ENCODE results near the gene BMPR1A. TPM values are rescaled to one million over a fixed set of nuclear protein-coding genes. Genes with fewer than 3 reads are reported as not detected.

Gene BMPR1A
- total and polyA plus RNA-seq, 4 donors, result 3.8 to 66.2 (median 19.7) TPM

DNA sequence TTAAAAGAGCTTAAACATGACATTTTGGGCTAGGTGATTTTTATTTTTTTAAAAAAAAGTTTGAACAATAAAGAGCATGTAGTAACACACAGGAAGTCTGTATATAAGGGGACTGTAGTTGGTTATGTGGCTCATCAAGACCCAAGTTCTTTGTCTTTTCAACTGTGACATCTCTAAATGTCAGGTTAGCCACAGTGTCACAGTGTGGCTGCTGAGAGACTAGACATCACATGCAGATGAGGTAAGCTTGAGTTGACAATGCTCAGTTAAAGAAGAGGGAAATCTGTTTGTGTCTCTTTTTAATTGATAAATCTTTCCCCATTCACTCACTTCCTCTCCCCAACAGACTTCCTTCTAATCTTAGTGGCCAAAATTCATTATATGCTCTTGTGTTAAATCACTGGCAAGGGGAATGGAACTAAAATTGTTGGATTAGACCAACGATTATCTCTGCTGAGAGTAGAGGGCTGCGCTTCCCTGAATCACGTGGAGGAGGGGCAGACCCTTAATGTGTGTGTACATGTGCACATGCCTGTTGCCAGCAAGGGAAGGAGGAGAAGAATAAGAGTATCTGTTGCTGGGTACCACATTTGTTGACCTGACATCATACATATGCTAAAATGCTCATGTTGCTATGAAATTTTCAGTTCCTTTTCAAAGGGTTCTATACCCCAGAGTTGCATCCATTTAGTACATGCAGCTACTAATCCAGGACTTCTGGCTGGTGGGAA lies 122.7 kb downstream of the BMPR1A start:
- H3K4me3 ChIP-seq, result no peak overlapping the region
- 63 to 67% methylated on average over 3 of the region's 3 CpGs for WGBS, 2 donors
- DNase-seq (no peak), ATAC-seq (ENCODE audit: insufficient read depth, low FRiP score) (no peak)
- H3K9ac ChIP-seq (ENCODE audit: insufficient read depth in 1 of 2, low read length in 2 of 2), result no peak overlapping the region
- H3K36me3 ChIP-seq (ENCODE audit: control insufficient read depth in 4 of 4, insufficient read depth in 4 of 4, low read length in 4 of 4), result peaks cover 0 to 10% (median 2%) of the 10 kb centered on the region in 4 donors
- no peaks in the 10 kb centered on the region for H3K9me3 ChIP-seq (ENCODE audit: control insufficient read depth in 4 of 4, insufficient read depth in 3 of 4, low read length in 3 of 4)
- TF ChIP-seq, protein P1, sequence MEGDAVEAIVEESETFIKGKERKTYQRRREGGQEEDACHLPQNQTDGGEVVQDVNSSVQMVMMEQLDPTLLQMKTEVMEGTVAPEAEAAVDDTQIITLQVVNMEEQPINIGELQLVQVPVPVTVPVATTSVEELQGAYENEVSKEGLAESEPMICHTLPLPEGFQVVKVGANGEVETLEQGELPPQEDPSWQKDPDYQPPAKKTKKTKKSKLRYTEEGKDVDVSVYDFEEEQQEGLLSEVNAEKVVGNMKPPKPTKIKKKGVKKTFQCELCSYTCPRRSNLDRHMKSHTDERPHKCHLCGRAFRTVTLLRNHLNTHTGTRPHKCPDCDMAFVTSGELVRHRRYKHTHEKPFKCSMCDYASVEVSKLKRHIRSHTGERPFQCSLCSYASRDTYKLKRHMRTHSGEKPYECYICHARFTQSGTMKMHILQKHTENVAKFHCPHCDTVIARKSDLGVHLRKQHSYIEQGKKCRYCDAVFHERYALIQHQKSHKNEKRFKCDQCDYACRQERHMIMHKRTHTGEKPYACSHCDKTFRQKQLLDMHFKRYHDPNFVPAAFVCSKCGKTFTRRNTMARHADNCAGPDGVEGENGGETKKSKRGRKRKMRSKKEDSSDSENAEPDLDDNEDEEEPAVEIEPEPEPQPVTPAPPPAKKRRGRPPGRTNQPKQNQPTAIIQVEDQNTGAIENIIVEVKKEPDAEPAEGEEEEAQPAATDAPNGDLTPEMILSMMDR (IDR thresholded peaks at IDR 0.05; ENCODE audit: control extremely low read depth, extremely low read depth), result no peak
- H3K27ac ChIP-seq (ENCODE audit: low read depth in 1 of 2, low read length in 1 of 2), result no peak overlapping the region
- no peaks in the 10 kb centered on the region for H3K27me3 ChIP-seq (ENCODE audit: control insufficient read depth in 3 of 3, insufficient read depth in 3 of 3, low read length in 2 of 3)
- peaks cover 0 to 3% (median 0%) of the 10 kb centered on the region in 5 donors for H3K4me1 ChIP-seq (ENCODE audit: control insufficient read depth in 5 of 5, insufficient read depth in 5 of 5, low read length in 5 of 5)

DNA sequence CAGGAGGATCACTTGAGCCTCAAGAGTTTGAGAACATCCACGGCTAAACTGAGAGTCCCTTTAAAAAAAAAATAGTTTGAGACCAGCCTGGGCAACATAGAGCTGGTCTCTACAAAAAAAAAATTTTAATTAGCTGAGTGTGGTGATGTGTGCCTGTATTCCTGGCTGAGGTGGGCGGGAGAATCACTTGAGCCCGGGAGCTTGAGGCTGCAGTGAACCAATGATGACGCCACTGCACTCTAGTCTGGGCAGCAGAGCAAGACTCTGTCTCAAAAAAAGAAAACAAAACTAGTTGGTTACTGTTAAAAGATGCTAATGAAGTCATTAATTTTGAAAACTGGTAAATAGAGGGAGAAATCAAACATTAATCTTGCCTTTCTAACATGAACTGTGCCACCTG lies 124.6 kb downstream of the BMPR1A start:
- no peak overlapping the region for H3K27ac ChIP-seq (ENCODE audit: low read depth in 1 of 2, low read length in 1 of 2)
- H3K4me1 ChIP-seq (ENCODE audit: control insufficient read depth in 5 of 5, insufficient read depth in 5 of 5, low read length in 5 of 5), result peaks cover 0 to 3% (median 0%) of the 10 kb centered on the region in 5 donors
- ATAC-seq (ENCODE audit: insufficient read depth, low FRiP score) (no peak), DNase-seq (no peak)
- WGBS, 2 donors, result 94 to 98% methylated on average over 4 of the region's 4 CpGs
- TF ChIP-seq, protein P1 (IDR thresholded peaks at IDR 0.05; ENCODE audit: control extremely low read depth, extremely low read depth), result no peak
- H3K27me3 ChIP-seq (ENCODE audit: control insufficient read depth in 3 of 3, insufficient read depth in 3 of 3, low read length in 2 of 3), result no peaks in the 10 kb centered on the region
- H3K4me3 ChIP-seq, result no peak overlapping the region
- no peaks in the 10 kb centered on the region for H3K9me3 ChIP-seq (ENCODE audit: control insufficient read depth in 4 of 4, insufficient read depth in 3 of 4, low read length in 3 of 4)
- H3K36me3 ChIP-seq (ENCODE audit: control insufficient read depth in 4 of 4, insufficient read depth in 4 of 4, low read length in 4 of 4), result peaks cover 0 to 9% (median 2%) of the 10 kb centered on the region in 4 donors
- H3K9ac ChIP-seq (ENCODE audit: insufficient read depth in 1 of 2, low read length in 2 of 2), result no peak overlapping the region

DNA sequence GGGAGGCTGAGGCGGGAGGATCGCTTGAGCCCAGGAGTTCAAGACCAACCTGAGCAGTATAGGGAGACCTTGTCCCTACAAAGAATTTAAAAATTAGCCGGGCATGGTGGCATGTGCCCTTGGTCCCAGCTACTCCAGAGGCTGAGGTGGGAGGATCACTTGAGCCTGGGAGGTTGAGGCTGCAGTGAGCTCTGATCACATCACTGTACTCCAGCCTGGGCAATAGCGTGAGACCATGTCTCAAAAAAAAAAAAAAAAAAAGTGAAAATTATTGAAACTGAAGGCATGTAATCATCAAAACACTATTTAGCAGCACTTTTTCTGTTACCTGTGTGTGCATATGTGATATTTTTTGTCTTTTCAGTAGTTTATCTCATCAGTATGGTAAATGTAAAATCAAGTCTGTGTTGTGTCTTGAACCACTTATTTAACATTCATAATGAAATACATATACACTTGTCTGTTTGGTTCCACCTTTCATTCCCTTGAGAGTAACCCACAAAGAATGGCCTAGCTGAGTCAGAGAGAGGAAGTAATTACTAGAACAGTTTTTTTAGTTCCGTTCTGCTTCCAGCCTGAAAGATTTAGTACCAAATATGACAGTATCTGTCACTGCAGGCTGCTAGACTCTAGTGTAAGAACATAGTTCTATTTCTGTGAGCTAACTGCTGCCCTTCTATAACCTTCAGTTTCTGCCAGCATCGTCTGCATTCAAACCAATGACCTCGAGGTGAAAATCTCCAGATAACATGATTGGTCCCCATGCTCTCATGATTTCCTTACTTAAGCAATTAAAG lies 132.4 kb downstream of the BMPR1A start:
- peak overlapping the region in 1 of 2 donors; percentile 65 for H3K27ac ChIP-seq (ENCODE audit: low read depth in 1 of 2, low read length in 1 of 2)

More for the DNA sequence above, 132.4 kb downstream of the BMPR1A start:
- no peak overlapping the region for H3K4me3 ChIP-seq
- TF ChIP-seq, protein P1 (IDR thresholded peaks at IDR 0.05; ENCODE audit: control extremely low read depth, extremely low read depth), result no peak
- no peak for ATAC-seq (ENCODE audit: insufficient read depth, low FRiP score)
- H3K9ac ChIP-seq (ENCODE audit: insufficient read depth in 1 of 2, low read length in 2 of 2), result no peak overlapping the region
- peaks cover 0 to 4% (median 0%) of the 10 kb centered on the region in 5 donors for H3K4me1 ChIP-seq (ENCODE audit: control insufficient read depth in 5 of 5, insufficient read depth in 5 of 5, low read length in 5 of 5)
- no peaks in the 10 kb centered on the region for H3K27me3 ChIP-seq (ENCODE audit: control insufficient read depth in 3 of 3, insufficient read depth in 3 of 3, low read length in 2 of 3)
- peak in 1 of 3 donors; percentile 15 for DNase-seq
- 58 to 69% methylated on average over 7 of the region's 7 CpGs for WGBS, 2 donors
- H3K9me3 ChIP-seq (ENCODE audit: control insufficient read depth in 4 of 4, insufficient read depth in 3 of 4, low read length in 3 of 4), result no peaks in the 10 kb centered on the region
- H3K36me3 ChIP-seq (ENCODE audit: control insufficient read depth in 4 of 4, insufficient read depth in 4 of 4, low read length in 4 of 4), result peaks cover 0 to 13% (median 9%) of the 10 kb centered on the region in 4 donors
